GM21528 (cell line): ENCODE data around the gene KCTD21.

ENCODE experiments used
- ATAC-seq: cut with Tn5 transposase; IDR thresholded peaks from one replicate; pipeline ENCODE4 v1.9.1; 2021; ENCODE audit warnings: mild to moderate bottlenecking, moderate library complexity; ENCODE audit not compliant: unreplicated experiment, low FRiP score

KCTD21 gene

DNA sequence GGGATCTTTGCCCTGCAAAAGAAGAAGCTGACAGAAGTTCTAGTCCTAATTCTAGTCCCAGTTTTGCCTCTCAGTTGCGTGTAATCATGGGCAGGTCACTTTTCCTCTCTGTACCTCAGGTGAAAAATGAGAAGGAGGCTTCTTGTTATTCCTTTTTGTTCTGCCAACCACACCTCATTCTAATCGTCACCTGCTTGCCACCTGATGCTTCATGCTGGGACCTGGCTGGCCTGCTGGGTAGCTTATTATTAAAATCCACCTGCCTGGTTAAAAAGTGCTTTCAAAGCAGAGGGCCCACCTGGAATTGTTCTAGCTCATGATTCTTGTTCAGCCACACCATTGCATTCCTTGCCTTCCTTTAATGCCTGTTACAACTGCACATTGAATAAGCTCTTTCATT lies 40.6 kb downstream of the KCTD21 start:
- no peak for ATAC-seq

DNA sequence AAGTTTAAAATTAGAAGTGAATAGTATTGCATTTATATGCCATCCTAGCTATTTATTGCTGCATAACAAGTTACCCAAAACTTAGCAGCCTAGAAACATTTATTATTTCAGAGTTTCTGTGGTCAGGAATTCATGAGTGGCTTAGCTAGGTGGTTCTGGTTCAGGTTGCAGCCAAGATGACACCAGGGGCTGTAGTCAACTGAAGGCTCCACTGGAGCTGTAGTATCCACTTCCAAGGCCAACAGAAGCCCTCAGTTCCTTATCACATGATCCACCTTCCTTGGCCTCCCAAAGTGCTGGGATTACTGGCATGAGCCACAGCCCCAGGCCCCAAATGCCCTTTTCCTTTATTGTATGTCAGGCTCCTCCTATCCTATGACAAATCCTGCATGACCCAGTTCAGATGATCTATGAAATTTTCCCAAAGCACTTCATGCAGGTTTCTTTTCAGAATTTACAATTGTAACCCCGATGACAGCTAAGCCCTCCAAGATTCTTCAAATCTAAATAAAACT lies 42.9 kb downstream of the KCTD21 start:
- no peak for ATAC-seq

DNA sequence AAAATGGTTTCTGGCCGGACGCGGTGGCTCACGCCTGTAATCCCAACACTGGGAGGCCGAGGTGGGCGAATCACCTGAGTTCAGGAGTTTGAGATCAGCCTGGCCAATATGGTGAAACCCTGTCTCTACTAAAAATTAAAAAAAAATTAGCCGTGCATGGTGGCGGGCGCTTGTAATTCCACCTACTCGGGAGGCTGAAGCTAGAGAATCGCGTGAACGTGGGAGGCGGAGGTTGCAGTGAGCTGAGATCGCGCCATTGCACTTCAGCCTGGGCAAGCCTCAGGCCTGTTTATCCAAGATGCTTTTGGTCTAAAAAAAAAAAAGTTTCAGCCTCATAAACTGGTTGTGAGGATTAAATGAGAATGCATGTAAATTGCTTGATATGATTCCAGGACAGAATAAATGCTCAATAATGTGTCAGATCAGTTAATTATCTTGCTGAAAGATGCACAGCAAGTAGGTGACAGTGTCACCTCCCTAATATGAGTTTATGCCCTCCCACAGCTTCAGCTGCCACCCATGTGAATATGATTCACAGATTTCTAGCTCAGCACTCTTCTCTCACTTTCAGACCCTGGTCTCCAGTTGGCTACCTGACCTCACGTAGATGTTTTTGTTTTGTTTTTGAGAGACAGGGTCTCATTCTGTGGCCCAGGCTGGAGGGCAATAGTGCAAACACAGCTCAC lies 47.9 kb downstream of the KCTD21 start:
- no peak for ATAC-seq

DNA sequence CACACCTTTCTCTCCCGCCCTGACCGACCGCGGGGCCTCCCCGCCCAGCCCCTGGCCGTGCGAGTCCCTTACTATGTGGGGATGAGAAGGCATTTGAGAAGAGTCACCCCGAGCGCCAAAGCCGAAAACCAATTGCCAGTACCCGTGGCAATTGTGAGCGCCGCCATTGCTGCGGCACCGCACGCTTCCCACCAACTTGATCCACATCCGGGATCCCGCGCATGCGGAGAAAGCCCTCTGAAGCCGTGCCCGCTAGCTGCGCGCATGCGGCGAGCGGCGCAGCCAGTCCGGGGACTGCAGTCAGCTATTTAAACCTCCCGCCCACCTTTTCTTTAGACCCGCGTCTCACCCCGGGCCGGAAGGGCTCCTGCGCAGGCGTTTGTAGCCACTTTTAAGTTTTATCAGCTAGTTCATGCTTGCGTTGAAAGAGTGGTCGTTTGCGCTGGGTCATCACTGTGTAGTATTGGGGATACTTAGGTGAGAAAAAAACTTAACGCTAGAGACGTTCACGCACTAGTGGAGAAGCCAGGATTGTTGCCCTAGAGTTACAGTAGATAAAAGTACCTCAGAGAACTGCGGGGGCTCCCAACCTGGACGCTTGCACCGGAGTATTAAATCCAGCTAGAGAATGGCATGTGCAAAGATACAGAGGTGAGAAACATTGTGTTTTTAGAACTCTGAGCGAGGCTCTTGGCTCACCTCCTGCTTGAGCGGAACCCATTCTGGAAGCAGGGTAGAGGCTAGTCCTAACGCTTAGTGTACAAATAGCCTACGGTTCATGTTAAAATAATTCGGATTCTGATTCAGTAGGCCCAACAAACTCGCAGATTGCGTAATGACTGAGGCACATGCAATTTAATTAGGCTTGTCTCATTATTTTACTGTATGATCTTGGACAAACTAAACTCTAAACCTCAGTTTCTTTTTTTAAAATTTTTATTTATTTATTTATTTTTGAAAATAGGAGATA lies 48.7 kb downstream of the KCTD21 start, which contains the start of gene ALG8:
Gene ALG8, minus strand, starts transcription at position 205 of the 970 bp plus-strand sequence. Its CDS starts 38 bp downstream, at position 167.
- ATAC-seq: peak; percentile 85

DNA sequence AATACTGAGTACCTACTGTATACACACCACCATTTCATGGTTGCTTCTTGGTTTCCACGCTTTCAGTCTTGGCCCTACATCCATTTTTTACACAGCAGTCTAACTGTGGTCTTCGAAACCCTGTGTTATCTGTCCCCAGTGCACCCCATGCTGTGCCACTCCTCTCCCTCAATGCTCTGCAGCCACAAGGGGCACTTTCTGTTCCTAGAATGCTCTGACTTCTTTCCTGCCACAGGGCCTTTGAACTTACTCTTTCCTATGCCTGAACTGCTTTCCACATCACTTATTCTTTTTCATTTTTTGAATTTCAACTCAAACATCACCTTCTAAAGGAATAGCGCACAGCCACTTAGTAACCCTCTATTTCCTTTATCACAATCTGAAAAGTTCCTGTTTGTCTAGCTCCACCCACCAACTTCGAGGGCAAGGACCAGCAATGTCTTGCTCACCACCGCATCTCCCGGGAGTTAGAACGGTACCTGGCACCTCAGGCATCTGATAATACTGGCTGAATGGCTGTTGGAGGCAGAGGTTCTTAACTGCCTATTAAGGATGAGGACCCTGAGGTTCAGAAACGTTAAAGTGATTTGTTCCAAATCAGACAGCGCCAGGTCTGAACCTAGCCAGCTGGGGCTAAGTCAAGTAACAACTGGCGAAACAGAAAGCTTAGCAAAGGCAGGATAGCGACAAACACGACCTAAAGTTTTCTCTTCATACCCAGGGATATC lies 49.6 kb downstream of the KCTD21 start:
- ATAC-seq: peak; percentile 33

DNA sequence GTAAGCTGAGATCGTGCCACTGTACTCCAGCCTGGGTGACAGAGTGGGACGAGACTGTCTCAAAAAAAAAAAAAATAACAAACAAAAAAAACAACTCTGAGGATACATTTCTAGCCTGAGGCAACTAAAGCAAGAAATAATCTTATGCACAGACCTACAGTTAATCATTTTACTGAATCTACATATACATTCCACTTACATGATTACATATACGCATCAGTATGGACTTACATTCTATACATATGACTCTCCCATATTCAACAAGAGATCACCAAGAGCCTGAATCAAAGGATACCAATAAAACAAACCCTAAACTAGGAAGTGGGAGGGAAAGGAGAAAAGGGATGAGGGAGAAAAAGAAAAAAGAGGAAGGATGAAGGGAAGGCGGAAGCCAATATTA lies 50.1 kb downstream of the KCTD21 start:
- no peak for ATAC-seq

DNA sequence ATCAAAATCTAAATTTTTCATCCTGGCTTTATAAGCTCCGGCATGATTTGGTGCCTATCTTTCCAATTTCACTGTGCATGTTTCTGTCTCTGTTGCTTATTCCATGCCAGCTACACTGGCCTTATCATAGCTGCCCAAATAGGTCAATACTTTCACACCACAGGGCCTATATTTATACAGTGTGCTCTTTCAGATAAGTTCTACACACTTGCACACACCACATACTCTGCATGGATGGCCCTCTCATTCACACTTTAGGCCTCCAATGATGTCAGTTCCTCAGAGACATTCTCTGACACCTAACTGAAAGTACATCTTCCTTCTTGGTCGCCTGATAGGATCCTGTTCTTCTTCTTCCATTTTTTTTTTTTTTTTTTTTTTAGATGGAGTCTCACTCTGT lies 56.0 kb downstream of the KCTD21 start:
- ATAC-seq: no peak

DNA sequence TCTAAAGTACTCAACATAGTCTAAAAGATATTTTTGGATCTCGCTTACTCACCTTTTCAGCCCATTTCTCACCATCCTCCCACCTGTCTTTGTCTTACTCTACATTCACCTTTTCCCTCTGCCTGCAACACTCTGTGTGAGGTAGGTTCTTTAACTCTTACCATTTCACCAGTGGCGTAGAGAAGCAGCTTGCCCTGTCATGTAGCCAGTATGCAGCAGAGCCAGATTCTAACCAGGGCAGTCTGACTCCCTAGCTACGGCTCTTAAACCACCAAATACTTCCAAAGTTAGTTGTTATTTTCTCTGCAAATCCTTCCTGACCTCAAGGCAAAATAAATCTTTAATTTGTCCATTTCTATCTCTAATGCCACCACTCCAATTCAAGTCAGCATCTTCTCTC lies 56.5 kb downstream of the KCTD21 start:
- ATAC-seq: no peak

DNA sequence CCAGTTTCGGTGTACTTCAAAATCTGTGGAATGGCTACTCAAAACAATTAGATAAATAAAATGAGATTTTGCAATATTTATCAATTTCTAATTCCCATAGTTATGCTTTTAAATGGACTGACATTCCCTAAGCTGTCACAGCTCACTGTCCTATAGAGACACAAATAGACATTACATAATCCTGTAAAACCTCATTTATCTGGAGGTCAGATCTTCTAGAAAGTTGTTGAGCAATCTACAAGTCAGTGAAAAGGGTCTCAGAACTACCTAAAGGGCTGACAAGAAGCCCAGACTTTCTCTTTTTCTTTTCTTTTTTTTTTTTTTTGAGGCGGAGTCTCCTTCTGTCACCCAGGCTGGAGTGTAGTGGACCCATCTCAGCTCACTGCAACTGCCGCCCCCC lies 61.0 kb downstream of the KCTD21 start:
- no peak for ATAC-seq
